Mucosa of descending colon (tissue), 3 donors: ENCODE data around the gene CHKB. TPM values are rescaled to one million over a fixed set of nuclear protein-coding genes. Genes with fewer than 3 reads are reported as not detected.
A peak's percentile ranks its signal among the peaks of the same experiment; 100 is the strongest.

Source experiments
- ATAC-seq: fragments of 200-7000 bp; cut with Tn5 transposase; one replicate; pipeline ENCODE4 v1.9.1; 2020; ENCODE audit warnings: mild to moderate bottlenecking, moderate library complexity
- DNase-seq, 3 donors: peaks; one replicate each; pipeline ENCODE4 v3.0.0-alpha.2; 2020
- H3K36me3 ChIP-seq: fragments of 200-600 bp; one replicate; pipeline ENCODE4 v1.8.0; 2021; ENCODE audit warnings: low read depth, mild to moderate bottlenecking
- H3K4me1 ChIP-seq: fragments of 200-600 bp; one replicate; pipeline ENCODE4 v1.8.0; 2021; ENCODE audit warnings: low read depth, mild to moderate bottlenecking
- H3K4me3 ChIP-seq: fragments of 200-600 bp; one replicate; pipeline ENCODE4 v1.8.0; 2021; ENCODE audit warnings: mild to moderate bottlenecking
- H3K9me3 ChIP-seq: fragments of 200-600 bp; one replicate; pipeline ENCODE4 v1.8.0; 2021; ENCODE audit warnings: mild to moderate bottlenecking
- intact Hi-C, 2 donors: fragments of 100-400 bp; cut with DNase I in 1 of 2; cut with micrococcal nuclease in 1 of 2; formaldehyde crosslinking; loops; one replicate each; pipeline versions ENCODE4 v1.11.0 to v1.11.1; 2022; cut with DNase I, micrococcal nuclease
- total RNA-seq, 3 donors: library from RNA; stranded (reverse); fragmentation: NEBNext Ultra II Directional in 2 of 3; extraction: Animal tissue kit (Norgen Biotek cat#: 25700) in 2 of 3; gene quantifications; one replicate each; pipeline versions ENCODE4 v1.2.1 to v1.2.4, GENCODE V29; 2021 to 2023
- TF ChIP-seq, protein P1 (sequence below): fragments of 200-600 bp; IDR thresholded peaks from one replicate; pipeline ENCODE4 v1.8.0; 2022; ENCODE audit warnings: antibody characterized with exemption, mild to moderate bottlenecking
- donor health status: DM: no; HTN: no; CAD: no; lungs with moderate emphysema.
- donor health status: DM: no; HTN: no; CAD: no.
- donor health status: DM: no; HTN: yes; CAD: no.

Gene CHKB
- total RNA-seq, 3 donors from 2014 or later: 79.9 to 95.0 (median 80.9) TPM

DNA sequence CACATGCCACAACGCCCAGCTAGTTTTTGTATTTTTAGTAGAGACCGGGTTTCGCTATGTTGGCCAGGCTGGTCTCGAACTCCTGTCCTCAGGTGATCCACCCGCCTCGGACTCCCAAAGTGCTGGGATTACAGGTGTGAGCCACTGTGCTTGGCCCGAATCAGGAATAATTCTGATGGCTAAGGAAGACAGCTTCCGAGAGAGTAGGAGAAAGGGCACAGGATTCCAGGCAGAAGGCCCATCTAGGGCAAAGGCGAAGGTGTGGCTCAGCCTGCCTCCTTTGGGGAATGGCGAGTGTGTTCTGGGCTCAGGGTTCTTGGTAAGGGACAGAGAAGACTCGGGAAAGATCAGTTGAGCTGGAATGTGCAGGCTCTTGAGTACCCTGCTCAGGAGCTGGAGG lies 18.4 kb downstream of the CHKB start:
- peak; percentile 49 for ATAC-seq
- intact Hi-C loops: no loop called here
- Histone ChIP-seq H3K4me3 (no peak overlapping the region), H3K4me1 (peaks cover 19% of the 10 kb centered on the region), H3K9me3 (no peaks in the 10 kb centered on the region), H3K36me3 (no peaks in the 10 kb centered on the region)
- TF ChIP-seq, protein P1, sequence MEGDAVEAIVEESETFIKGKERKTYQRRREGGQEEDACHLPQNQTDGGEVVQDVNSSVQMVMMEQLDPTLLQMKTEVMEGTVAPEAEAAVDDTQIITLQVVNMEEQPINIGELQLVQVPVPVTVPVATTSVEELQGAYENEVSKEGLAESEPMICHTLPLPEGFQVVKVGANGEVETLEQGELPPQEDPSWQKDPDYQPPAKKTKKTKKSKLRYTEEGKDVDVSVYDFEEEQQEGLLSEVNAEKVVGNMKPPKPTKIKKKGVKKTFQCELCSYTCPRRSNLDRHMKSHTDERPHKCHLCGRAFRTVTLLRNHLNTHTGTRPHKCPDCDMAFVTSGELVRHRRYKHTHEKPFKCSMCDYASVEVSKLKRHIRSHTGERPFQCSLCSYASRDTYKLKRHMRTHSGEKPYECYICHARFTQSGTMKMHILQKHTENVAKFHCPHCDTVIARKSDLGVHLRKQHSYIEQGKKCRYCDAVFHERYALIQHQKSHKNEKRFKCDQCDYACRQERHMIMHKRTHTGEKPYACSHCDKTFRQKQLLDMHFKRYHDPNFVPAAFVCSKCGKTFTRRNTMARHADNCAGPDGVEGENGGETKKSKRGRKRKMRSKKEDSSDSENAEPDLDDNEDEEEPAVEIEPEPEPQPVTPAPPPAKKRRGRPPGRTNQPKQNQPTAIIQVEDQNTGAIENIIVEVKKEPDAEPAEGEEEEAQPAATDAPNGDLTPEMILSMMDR: no peak
- DNase-seq: peak in 2 of 3 donors; percentile 67 to 86

DNA sequence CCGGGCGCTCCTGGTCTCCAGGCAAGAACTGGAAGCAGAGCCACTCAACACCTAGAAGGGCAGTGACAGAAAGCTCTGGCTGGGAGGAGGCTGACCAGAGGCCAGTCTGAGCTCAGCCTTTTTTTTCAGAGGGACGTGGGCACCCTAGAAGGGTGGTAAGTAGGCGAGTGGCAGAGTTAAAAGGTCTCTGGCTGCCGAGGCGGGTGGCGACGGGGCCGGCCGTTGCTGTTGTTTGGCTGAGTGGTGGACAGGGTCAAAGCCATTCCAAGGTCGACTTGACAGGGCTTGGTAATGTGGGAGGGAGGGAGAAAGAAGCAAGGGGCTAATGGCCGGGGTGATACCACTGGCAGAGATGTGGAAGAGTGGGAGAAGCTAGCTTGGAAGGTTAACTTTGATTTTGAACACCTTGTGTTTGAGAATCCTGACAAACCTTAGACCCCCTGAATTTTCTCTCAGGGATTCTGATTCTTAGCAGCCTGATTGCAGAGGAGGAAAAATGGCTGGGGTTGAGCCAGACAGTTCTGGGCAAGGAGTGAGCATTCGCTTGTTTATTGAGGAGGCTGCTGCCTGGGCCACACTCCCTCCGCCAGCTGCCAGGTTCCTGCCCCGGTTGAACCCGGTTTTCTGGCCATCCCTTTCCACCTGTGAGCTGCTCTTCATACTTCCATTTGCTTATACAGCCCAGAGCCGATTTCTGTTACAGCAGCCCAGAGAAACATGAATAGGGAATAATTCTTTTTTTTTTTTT lies 19.1 kb downstream of the CHKB start:
- peak overlapping the region; percentile 42 for H3K4me3 ChIP-seq
- TF ChIP-seq, protein P1: no peak
- ATAC-seq (peak; percentile 21), DNase-seq (peak in 2 of 3 donors; percentile 49 to 62)
- intact Hi-C loops: no loop called here
- no peaks in the 10 kb centered on the region for H3K9me3 ChIP-seq
- H3K4me1 ChIP-seq: peaks cover 12% of the 10 kb centered on the region
- H3K36me3 ChIP-seq: no peaks in the 10 kb centered on the region

DNA sequence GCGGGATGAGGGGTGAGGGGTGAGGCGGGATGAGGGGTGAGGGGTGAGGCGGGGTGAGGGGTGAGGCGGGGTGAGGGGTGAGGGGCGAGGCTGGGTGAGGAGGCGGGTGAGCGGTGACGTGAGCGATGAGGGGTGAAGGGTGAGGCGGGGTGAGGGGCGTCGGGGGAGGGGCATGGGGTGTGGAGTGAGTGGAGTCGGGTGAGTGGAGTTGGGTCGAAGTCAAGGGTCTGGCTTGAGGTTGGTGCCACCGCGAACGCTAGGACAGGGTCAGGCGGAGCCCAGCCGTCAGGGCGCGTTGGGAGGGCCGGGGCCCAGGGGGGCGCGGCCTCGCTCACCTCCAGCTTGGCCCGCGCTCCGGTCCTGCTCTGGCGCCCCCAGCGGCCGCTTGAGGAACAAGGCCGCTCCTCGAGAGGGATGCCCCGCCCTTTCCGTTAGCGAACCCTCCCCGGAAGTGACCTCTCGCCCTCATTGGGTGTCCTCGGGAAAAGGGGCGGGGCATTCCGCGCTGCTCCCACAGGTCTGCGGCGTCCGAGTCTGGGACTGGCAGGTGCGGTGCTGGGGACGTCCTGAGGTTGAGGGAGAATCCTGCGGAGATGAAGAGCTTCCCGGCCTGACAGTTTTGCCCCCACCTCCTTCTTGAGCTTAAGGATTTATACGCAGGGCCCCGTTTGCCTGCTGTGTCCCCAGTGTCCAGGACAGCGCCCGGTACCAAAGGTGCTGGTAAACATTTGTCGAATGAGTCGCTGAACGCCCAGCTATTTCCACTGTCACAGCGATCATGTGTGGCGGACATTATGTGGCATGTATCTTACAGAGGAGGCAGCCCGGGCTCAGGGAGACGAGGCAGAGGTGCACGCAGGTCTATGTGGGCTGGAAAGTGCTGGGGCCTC lies 19.9 kb downstream of the CHKB start, which contains the start of gene SYCE3:
TSS of gene SYCE3 (minus strand) at position 397 of the 890 bp plus-strand sequence. CDS start 6,514 bp downstream, outside the sequence.
- Histone ChIP-seq H3K4me3 (peak within 1 kb of the TSS; percentile 42), H3K4me1 (peaks cover 7% of the 10 kb centered on the region), H3K9me3 (no peaks in the 10 kb centered on the region), H3K36me3 (no peaks in the 10 kb centered on the region)
- intact Hi-C loops: no loop called here
- ATAC-seq (peak; percentile 96), DNase-seq (peak; percentile 99)
- TF ChIP-seq, protein P1: peak; percentile 98

DNA sequence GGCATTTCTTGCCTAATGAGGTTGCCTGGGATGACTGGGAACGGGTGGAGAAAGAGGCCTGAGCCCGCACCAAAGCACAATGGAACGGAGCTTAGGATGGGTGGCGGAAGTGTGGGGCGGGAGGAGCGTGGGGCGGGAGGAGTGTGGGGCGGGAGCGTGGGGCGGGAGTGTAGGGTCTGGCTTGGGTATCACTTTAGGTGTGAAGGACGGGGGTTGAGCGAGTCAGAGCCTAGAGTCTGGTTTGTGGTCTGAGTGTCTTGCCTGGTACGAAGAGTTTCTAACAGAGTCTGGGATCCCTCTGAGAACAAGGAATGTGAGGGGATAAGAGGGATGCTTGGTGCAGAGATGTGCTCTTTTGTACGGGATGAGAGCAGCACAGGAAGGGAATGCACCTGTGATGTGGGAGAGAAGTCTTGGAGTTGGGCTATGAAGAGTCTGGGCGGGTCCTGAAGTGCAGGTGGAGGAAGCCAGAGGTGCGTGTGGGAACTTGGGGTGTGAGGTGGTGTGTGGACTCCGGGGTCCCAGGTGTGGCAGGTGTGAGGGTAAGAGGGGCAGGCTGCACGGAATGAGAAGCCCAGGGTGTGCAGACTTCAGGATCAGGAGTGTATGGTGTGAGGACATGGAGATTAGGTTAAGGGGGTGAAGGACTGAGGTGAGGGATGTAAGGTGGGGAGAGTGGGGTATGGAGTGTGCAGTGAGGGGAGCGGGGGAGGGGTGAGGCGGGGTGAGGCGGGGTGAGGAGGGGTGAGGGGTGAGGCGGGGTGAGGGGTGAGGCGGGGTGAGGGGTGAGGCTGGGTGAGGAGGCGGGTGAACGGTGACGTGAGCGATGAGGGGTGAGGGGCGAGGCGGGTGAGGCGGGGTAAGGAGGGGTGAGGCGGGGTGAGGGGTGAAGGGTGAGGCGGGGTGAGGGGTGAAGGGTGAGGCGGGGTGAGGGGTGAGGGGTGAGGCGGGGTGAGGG lies 21.0 kb downstream of the CHKB start:
- H3K4me1 ChIP-seq: peaks cover 7% of the 10 kb centered on the region

More for the DNA sequence above, 21.0 kb downstream of the CHKB start:
- Histone ChIP-seq H3K9me3 (no peaks in the 10 kb centered on the region), H3K36me3 (no peaks in the 10 kb centered on the region), H3K4me3 (no peak overlapping the region)
- no peak for ATAC-seq
- DNase-seq: peak in 1 of 3 donors; percentile 69
- intact Hi-C loops: no loop called here
- TF ChIP-seq, protein P1: no peak
